DOHH2 (cell line): ENCODE results near the gene MUC15.

Experiments
- EZH2phosphoT487 ChIP-seq: fragments of 200-600 bp; sonication (generic); IDR thresholded peaks from 2 replicates; pipeline ENCODE4 v1.6.1; 2017; ENCODE audit warnings: borderline replicate concordance, mild to moderate bottlenecking, antibody characterized with exemption, low read length, moderate library complexity, mixed read lengths
- TF ChIP-seq, protein P1 (sequence below): fragments of 200-600 bp; sonication (generic); IDR thresholded peaks from one replicate; pipeline ENCODE4 v1.5.1; 2014; ENCODE audit warnings: antibody characterized with exemption, mild to moderate bottlenecking, low read depth, low read length; ENCODE audit not compliant: poor library complexity, severe bottlenecking

DNA sequence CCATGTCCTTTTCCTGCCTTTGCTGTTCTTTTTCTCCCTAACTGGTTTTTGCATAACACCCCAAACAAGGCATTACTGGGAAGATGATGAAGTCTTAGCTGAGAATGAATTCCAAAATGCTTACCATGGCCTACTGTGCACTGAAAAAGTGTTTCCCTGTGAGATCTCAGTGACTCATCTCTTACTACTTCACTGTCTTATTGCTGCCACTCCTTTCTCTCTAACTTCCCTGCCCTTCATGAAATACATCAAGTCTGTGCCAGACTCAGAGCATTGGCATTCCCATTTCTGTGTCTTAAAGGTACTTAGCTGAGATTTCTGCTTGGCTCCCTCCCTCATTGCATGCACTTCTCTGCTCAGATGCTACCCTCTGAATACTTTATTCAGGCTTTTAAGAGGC lies 49.1 kb upstream of the MUC15 start:
- TF ChIP-seq, protein P1, sequence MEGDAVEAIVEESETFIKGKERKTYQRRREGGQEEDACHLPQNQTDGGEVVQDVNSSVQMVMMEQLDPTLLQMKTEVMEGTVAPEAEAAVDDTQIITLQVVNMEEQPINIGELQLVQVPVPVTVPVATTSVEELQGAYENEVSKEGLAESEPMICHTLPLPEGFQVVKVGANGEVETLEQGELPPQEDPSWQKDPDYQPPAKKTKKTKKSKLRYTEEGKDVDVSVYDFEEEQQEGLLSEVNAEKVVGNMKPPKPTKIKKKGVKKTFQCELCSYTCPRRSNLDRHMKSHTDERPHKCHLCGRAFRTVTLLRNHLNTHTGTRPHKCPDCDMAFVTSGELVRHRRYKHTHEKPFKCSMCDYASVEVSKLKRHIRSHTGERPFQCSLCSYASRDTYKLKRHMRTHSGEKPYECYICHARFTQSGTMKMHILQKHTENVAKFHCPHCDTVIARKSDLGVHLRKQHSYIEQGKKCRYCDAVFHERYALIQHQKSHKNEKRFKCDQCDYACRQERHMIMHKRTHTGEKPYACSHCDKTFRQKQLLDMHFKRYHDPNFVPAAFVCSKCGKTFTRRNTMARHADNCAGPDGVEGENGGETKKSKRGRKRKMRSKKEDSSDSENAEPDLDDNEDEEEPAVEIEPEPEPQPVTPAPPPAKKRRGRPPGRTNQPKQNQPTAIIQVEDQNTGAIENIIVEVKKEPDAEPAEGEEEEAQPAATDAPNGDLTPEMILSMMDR: no peak
- TF ChIP-seq EZH2phosphoT487: no peak
